Smooth muscle cell (in vitro differentiated cells): Measurements from ENCODE around the gene CSNK2A1. TPM values are rescaled to one million over a fixed set of nuclear protein-coding genes. Genes with fewer than 3 reads are reported as not detected.
A peak's percentile ranks its signal among the peaks of the same experiment; 100 is the strongest.

Experiments used
- DNase-seq: peaks from one replicate; lab custom pipeline; 2025; ENCODE audit not compliant: unreplicated experiment; lab: John Stamatoyannopoulos, UW
- H2AFZ ChIP-seq: fragments of 200-600 bp; sonication (generic); 2 replicates; pipeline ENCODE4 v1.6.0; 2016; ENCODE audit warnings: antibody characterized with exemption, low read depth, mild to moderate bottlenecking
- H3F3A ChIP-seq: fragments of 200-600 bp; sonication (generic); 2 replicates; pipeline ENCODE4 v1.6.0; 2017; ENCODE audit warnings: antibody characterized with exemption, low read depth
- H3K27ac ChIP-seq: fragments of 200-600 bp; sonication (generic); 2 replicates; pipeline ENCODE4 v1.5.1; 2016; ENCODE audit warnings: low read depth, mild to moderate bottlenecking
- H3K27me3 ChIP-seq: fragments of 200-600 bp; sonication (generic); 2 replicates; pipeline ENCODE4 v1.6.1; 2016; ENCODE audit warnings: low read depth, mild to moderate bottlenecking
- H3K36me3 ChIP-seq: fragments of 200-600 bp; sonication (generic); 2 replicates; pipeline ENCODE4 v1.5.1; 2016; ENCODE audit warnings: low read depth
- H3K4me1 ChIP-seq: fragments of 200-600 bp; sonication (generic); 2 replicates; pipeline ENCODE4 v1.5.1; 2016; ENCODE audit warnings: low read depth
- H3K4me2 ChIP-seq: fragments of 200-600 bp; sonication (generic); 2 replicates; pipeline ENCODE4 v1.6.0; 2016; ENCODE audit warnings: mild to moderate bottlenecking
- H3K4me3 ChIP-seq: fragments of 200-600 bp; sonication (generic); 2 replicates; pipeline ENCODE4 v1.5.1; 2016; ENCODE audit warnings: mild to moderate bottlenecking
- H3K79me2 ChIP-seq: fragments of 200-600 bp; sonication (generic); 2 replicates; pipeline ENCODE4 v1.6.0; 2016; ENCODE audit warnings: low read depth, mild to moderate bottlenecking
- H3K9ac ChIP-seq: fragments of 200-600 bp; sonication (generic); 2 replicates; pipeline ENCODE4 v1.6.0; 2016; ENCODE audit warnings: low read depth
- H3K9me3 ChIP-seq: fragments of 200-600 bp; sonication (generic); replicated peaks from 2 replicates; pipeline ENCODE4 v1.5.1; 2016; ENCODE audit warnings: low read depth
- H4K20me1 ChIP-seq: fragments of 200-600 bp; sonication (generic); 2 replicates; pipeline ENCODE4 v1.6.0; 2016; ENCODE audit warnings: low read depth
- CTCF ChIP-seq: fragments of 200-600 bp; sonication (generic); IDR thresholded peaks from 2 replicates; pipeline ENCODE4 v1.5.1; 2017; ENCODE audit warnings: borderline replicate concordance, mild to moderate bottlenecking, antibody characterized with exemption; ENCODE audit not compliant: insufficient read depth, poor library complexity, severe bottlenecking
- WGBS: methylation state at CpG from one replicate; pipeline ENCODE4 v1.1.7; 2016; ENCODE audit warnings: low lambda C conversion rate; 5-methylcytosine and 5-hydroxymethylcytosine counted together
- polyA plus RNA-seq: library from polyadenylated mRNA; unstranded; fragments of >200 nt; fragmentation: Nextera tagmentation; extraction: Ambion mirVana; gene quantifications from 2 replicates; pipeline ENCODE4 v1.2.1, GENCODE V29; 2016
- total RNA-seq: library from RNA; depleted of rRNA; stranded (reverse); fragments of >200 nt; gene quantifications from 2 replicates; pipeline ENCODE4 v1.2.3, GENCODE V29; 2014

Gene CSNK2A1
- total and polyA plus RNA-seq, 2 experiments from 2014 or later, result 82.6 to 205 TPM

GRCh38 chr20:480044-480443, 63.5 kb downstream of the CSNK2A1 start:
- DNase-seq, result no peak
- TF ChIP-seq CTCF, result no peak
- H3F3A ChIP-seq, result peaks cover 9% of the 10 kb centered on the region
- no peak overlapping the region for H2AFZ ChIP-seq
- H3K79me2 ChIP-seq, result no peaks in the 10 kb centered on the region
- H3K27me3 ChIP-seq, result no peaks in the 10 kb centered on the region
- 97% methylated on average over 3 of the region's 3 CpGs for WGBS
- no peaks in the 10 kb centered on the region for H3K4me1 ChIP-seq
- H3K4me3 ChIP-seq, result no peak overlapping the region
- no peak overlapping the region for H3K4me2 ChIP-seq
- H3K36me3 ChIP-seq, result peaks cover 23% of the 10 kb centered on the region
- peaks cover 21% of the 10 kb centered on the region for H4K20me1 ChIP-seq
- no peak overlapping the region for H3K27ac ChIP-seq
- no peak overlapping the region for H3K9ac ChIP-seq
- H3K9me3 ChIP-seq, result no peaks in the 10 kb centered on the region

GRCh38 chr20:479487-479886, 64.1 kb downstream of the CSNK2A1 start:
- Histone ChIP-seq H3K27ac (no peak overlapping the region), H3K4me1 (no peaks in the 10 kb centered on the region), H3K36me3 (peaks cover 21% of the 10 kb centered on the region), H3K4me3 (no peak overlapping the region), H3K27me3 (no peaks in the 10 kb centered on the region), H3K9me3 (no peaks in the 10 kb centered on the region), H3F3A (peaks cover 9% of the 10 kb centered on the region), H2AFZ (no peak overlapping the region), H4K20me1 (peaks cover 18% of the 10 kb centered on the region), H3K4me2 (no peak overlapping the region), H3K9ac (no peak overlapping the region), H3K79me2 (no peaks in the 10 kb centered on the region)
- TF ChIP-seq CTCF, result no peak
- 97% methylated on average over 2 of the region's 2 CpGs for WGBS
- DNase-seq, result no peak

- H3K9me3 ChIP-seq, result no peaks in the 10 kb centered on the region
- peak; percentile 55 for TF ChIP-seq CTCF
- no peaks in the 10 kb centered on the region for H3K4me1 ChIP-seq
- H3K27me3 ChIP-seq, result no peaks in the 10 kb centered on the region
- H3K4me3 ChIP-seq, result no peak overlapping the region
- DNase-seq, result no peak
- H3K79me2 ChIP-seq, result no peaks in the 10 kb centered on the region
- peaks cover 18% of the 10 kb centered on the region for H3K36me3 ChIP-seq
- 72% methylated on average over 3 of the region's 3 CpGs for WGBS
- H2AFZ ChIP-seq, result no peak overlapping the region
- H3K4me2 ChIP-seq, result no peak overlapping the region
- peaks cover 9% of the 10 kb centered on the region for H3F3A ChIP-seq
- H4K20me1 ChIP-seq, result peaks cover 13% of the 10 kb centered on the region
- peak overlapping the region; percentile 39 for H3K27ac ChIP-seq
- no peak overlapping the region for H3K9ac ChIP-seq
Observed at GRCh38 chr20:478949-479429, 64.6 kb downstream of the CSNK2A1 start.
